Embryonic facial prominence (tissue), 1 donor: Measurements from ENCODE around the gene SNRNP25.
"Not testable (repeated sequence)": the region's sequence is repeated elsewhere in the genome, so short reads cannot be mapped to it uniquely, and the experiment has no call there.

Experiments
- DNase-seq: peaks from one replicate; pipeline ENCODE4 v3.0.0-alpha.2; 2016; ENCODE audit errors: extremely low spot score

The SNRNP25 gene

DNA sequence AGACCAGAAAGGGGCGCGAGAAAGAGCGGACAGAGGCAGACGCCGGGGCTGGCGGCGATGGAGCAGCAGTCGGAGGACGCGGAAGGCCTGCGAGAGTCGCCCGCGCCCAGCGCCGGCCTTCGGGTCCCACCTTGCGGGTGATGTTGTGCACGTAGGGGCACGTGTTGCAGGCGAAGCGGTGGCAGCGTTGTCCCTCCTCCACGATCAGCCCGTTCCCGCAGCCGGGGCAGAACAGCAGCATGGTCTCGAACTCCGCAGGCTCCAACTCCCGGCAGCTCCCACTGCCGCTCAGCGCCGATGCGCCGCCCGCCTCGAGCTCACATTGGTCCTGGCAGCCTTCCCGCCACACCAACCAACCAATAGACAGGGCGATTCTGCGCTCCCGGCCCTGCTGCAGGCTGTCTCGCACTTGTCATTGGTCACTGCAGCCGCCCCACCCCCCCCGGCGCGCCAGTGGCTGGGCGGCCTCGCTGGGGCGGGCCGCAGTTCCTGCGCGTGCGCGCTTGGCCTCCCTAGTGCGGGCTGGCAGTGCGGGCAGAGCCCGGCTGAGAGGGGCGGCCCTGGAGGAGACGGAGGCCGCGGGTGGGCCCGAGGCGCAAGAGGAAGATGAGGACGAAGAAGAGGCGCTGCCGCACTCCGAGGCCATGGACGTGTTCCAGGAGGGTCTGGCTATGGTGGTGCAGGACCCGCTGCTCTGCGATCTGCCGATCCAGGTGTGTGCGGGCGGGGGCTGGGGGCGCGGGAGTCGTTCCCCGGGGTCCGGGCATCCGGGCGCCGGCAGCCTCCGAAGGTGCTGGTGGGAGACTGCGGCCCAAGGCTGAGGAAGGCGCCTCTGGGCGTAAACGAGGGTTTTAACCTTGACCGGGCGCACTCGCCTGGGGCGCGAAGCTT, at the start of gene SNRNP25, which contains the start of gene POLR3K:
TSS of gene SNRNP25 (plus strand) at position 483 of the 891 bp plus-strand sequence. CDS start at position 672, 189 bp downstream.
TSS of gene POLR3K (minus strand) at position 263 of the 891 bp plus-strand sequence. CDS start at position 241, 22 bp downstream.
- DNase-seq: peak; percentile 95

GRCh38 chr16:9903-10665, 43.5 kb upstream of the SNRNP25 start:
- no peak for DNase-seq

DNA sequence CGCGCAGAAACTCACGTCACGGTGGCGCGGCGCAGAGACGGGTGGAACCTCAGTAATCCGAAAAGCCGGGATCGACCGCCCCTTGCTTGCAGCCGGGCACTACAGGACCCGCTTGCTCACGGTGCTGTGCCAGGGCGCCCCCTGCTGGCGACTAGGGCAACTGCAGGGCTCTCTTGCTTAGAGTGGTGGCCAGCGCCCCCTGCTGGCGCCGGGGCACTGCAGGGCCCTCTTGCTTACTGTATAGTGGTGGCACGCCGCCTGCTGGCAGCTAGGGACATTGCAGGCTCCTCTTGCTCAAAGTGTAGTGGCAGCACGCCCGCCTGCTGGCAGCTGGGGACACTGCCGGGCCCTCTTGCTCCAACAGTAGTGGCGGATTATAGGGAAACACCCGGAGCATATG, 42.9 kb upstream of the SNRNP25 start:
- not testable (repeated sequence) for DNase-seq

- not testable (repeated sequence) for DNase-seq
Observed at GRCh38 chr16:17062-17765, 36.4 kb upstream of the SNRNP25 start.

DNA sequence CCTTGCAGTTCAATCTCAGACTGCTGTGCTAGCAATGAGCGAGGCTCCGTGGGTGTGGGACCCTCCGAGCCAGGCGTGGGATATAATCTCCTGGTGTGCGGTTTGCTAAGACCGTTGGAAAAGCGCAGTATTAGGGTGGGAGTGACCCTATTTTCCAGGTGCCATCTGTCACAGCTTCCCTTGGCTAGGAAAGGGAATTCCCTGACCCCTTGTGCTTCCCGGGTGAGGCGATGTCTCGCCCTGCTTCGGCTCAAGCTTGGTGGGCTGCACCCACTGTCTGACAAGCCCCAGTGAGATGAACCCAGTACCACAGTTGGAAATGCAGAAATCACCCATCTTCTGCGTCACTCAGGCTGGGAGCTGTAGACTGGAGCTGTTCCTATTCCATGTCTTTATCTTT, 32.7 kb upstream of the SNRNP25 start:
- not testable (repeated sequence) for DNase-seq

- DNase-seq: not testable (repeated sequence)
Observed at GRCh38 chr16:24151-24550, 29.5 kb upstream of the SNRNP25 start.

DNA sequence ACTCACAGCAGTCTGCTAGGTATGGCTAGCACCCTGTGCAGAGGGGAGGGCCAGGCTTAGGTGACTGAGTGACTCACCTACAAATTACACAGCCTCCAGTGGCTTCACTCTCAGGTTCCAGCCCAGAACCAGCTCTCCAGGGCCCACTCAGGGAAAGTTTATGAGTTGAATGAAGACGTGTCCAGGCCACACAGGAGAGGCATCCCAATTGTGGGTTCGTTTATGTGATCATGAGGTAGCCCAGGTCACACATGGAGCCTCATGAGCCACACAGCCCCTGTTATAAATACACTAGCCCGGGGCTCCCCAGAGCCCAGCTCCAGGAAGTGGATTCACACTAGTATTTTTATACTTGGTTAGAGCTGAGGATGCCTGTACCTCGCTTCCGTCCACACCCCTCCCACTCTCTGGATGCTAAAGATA, 27.7 kb upstream of the SNRNP25 start:
- DNase-seq: not testable (repeated sequence)

GRCh38 chr16:30627-31026, 23.0 kb upstream of the SNRNP25 start:
- not testable (repeated sequence) for DNase-seq

DNA sequence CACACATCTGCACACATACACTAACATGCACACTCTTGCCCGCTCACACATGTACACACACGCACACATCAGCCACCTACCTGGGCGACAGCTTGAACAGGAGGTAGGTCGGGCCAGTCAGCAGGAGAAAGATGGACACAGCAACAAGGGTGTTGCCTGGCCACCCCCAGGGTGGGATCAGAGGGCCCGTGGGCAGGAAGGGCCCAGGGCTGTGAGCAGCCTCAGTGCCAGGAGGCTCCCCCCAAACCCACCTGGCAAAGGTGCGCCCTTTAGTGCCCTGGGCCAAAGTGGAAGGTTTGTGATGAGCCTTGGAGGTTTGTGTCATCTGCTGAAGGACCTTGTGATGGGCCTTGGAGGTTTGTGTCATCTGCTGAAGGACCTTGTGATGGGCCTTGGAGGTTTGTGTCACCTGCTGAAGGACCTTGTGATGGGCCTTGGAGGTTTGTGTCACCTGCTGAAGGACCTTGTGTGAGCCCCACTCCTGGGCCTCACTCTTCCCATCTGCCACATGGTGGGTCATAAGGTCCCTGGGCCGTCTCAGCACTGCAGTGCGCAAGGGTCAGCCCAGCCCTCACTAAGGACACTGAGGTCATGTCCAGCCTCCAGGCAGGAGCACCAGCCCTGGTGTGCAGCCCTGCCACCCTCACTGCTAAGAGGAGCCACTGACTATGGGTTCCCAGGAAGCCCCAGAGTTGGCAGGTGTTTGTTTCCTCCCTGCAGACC, 20.3 kb upstream of the SNRNP25 start:
- DNase-seq: not testable (repeated sequence)

GRCh38 chr16:33877-34647, 19.6 kb upstream of the SNRNP25 start:
- DNase-seq: no peak

- no peak for DNase-seq
Observed at GRCh38 chr16:34648-34987, 19.0 kb upstream of the SNRNP25 start.

DNA sequence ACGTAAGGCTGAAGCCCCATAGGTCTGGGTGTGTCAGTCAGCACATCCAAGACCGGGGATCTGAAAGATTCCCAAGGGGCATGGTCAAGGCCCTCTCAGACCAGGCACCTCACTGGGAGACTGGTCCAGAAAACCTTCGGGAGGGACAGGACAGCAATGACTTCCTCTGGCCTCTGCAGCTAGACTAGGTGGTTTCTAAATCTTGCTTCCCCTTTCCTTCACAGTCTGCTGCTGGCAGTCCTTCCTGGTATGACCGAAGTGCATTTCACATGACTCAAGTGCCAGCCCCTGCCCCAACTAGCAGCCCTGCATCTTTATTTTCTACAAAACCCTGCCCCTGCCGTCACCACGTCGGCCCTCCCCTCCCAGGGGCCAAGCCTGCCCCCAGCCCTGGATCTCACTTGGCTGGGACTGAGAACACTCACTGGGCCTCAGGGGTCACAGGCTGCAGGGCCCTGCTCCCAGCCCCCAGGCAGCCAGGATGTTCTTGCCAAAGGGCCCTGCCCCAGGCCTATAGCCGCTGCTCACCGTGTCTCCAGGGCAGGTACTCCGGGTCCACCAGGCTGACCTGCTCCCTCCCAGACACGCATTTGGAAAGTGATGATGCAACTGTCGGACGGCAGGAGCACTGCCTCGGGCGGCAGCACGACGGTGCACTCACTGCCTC, 18.5 kb upstream of the SNRNP25 start:
- no peak for DNase-seq

DNA sequence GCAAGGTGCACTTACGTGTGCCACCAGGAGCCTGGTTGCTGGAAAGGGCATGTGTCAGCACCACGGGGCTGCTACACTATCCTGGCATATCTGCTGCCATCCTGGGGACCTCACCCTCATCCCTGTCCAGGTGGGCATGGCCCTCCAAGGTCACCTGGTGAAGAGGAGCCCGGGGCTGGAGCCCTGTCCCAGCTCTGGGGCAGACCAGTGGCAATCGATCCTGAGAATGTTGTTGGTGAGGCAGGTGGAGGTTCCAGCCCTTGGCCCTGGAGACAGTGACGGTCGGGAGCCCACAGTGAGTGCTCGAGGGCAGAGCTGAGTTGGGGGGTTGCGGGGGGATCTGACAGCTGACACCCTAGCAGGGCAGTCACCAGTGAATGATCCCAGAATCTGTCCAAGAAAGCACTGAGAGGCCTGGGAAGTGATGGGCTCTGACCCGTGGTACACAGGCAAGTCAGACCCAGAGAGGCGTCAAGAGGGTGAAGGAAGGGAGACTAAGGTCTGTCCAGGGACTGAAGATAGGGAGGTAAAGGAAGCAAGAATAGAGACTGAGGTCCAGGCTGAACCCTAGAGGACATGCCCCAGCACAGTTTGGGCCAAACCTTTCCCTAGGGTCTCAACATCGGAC, 17.8 kb upstream of the SNRNP25 start:
- no peak for DNase-seq

DNA sequence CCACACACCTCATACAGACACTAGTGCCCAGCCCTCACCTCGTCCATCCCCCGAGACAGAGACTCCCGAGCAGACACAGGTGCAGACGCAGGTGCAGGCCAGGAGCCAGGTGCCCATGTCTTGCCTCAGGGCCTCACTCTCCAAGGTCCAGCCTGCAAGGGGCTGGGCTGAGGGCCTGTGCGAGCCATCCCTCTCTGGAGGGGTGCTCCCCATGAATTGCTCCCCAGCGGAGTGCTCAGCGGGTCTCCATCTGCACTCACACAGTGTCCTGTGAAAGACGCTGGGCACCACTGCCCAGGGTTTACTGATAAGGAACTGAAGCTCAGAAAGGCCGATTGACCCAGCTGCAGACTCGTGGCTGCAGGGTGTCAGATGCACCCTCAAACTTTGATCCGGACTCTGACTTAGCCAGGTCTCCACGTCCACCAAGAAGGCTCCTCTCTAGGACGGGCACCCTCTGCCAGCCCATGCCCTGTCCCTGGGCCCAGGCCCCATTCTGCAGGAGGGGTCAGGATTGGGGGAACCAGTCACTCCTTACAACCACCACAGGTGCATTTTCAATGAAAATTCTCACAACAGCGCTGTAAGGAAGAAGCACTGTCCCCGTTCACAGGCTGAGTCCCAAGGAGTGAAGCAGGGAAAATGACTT, 17.2 kb upstream of the SNRNP25 start:
- DNase-seq: no peak

- DNase-seq: no peak
Observed at GRCh38 chr16:37511-37910, 16.1 kb upstream of the SNRNP25 start.

DNA sequence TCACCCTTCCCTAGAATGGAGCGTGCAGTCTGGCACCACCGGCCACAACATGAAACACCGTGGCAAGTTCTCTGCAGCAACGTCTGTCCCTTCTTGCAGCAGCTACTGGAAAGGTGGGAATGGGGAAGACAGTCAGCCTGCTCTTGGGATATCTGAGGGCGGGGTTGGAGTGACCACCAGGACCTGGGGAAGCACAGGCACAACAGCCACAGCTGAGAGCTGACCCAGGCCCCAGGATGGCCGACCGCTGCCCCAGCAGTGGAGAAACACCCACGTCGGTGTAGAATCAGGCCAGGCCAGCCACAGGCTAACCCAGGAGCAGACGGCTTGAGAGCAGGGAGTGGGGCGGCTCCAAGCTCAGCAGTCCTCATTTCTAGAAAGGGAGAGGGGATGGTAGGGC, 15.4 kb upstream of the SNRNP25 start:
- DNase-seq: not testable (repeated sequence)

DNA sequence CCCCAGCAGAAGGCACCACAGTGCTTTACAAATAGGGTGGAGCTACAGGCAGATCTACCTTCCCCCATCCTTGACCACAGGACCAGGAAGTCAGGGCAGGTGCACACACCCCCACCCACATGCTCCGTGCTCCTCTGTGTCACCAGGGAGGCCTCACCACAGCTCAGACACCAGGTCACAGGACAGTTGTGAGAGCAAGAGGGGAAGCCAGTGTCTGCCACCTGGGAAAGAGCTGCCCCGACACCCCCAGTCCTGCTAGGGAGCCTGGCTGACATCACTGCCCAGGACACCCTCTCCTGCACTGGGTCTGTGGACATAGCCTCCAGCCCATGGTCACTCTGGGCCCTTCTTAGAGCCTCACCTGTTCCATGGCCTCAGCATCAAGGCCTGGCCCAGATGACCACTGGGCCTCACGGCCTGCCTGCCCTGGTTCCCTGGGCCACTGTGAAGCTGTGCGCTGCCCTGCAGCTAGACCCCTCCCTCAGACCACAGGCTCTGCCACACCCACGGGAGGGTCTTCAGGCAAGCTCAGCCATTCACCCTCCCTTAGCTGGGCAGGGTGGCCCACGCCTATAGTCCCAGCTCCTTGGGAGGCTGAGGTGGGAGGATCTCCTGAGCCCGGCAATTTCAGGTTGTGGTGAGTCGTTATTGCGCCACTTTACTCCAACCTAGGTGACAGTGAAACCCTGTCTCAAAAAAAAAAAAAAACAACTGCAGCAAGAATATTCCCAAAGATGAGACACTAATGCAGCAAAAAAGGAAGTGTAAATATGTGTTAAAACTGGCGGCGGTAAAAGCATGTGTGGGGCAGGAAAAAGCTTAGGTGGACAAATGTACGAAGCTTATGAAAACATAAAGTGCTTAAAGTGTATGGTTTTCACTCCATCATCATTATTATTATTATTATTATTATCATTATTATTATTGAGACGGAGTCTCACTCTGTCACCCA, 14.4 kb upstream of the SNRNP25 start:
- DNase-seq: no peak
